ENCODE data around the gene DTNA.

Gene DTNA

DNA sequence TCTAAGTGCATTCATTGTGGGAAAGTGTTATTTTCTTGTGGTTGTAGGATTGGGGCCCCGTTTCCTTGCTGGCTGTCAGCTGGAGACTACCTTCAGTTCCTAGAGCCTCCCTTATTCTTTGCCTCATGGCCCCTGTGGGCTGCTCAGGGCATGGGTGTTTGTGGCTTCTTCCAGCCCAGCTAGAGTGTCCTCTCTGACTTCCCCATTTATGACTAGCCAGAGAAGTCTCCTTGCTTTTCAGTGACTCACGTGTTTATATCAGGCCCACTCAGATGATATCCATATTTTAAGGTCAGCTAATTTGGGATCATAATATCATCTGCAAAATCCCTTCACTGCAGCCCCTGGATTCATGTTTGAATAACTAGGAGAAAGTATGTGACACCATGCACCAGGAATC, 62.8 kb downstream of the DTNA start:
- DNase-seq (ENCODE audit: low read depth), result no peak

DNA sequence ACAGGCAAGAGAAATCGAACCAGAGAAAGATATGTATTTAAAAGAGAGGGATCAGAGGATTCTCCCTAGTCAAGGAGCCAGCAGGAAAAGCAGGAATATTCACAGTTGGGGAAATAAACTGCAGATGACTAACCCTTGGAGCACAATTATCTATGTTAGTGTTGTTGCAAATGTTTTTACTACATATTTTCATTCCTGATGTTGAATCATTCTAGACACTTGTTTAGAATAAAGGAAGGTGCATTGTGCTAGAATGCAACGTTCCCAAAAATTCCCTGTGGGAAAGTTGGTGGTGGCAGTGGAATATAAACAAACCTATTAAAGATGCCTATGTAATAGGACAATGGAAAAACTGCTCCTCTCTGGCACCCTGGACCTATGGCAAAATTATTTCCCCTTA, 63.3 kb downstream of the DTNA start:
- DNase-seq (ENCODE audit: low read depth), result no peak

- no peak for DNase-seq (ENCODE audit: low read depth)
Measured at GRCh38 chr18:34773961-34774766, 64.1 kb downstream of the DTNA start.

GRCh38 chr18:34775461-34775860, 65.4 kb downstream of the DTNA start:
- no peak for DNase-seq (ENCODE audit: low read depth)

GRCh38 chr18:34779112-34779511, 69.0 kb downstream of the DTNA start:
- no peak for DNase-seq (ENCODE audit: low read depth)

DNA sequence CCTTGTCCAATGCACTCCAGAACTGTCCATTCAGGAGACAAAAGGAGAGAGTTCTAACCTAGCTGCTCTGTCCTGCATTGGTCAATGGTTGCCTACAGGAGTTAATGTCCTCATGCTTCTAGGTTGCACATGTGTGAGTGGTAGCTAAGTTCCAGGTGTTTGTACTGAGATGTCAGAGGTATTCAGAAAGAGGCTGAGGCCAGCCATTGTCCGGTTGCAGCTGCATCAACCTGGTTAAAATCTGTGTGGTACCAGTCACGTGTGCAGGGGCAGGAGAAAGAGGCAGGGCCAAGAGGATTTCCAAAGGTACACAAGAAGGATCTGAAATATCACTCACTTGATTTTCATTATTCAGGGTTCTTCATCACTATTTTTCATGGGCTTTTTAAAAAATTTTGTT, 70.8 kb downstream of the DTNA start:
- no peak for DNase-seq (ENCODE audit: low read depth)

DNA sequence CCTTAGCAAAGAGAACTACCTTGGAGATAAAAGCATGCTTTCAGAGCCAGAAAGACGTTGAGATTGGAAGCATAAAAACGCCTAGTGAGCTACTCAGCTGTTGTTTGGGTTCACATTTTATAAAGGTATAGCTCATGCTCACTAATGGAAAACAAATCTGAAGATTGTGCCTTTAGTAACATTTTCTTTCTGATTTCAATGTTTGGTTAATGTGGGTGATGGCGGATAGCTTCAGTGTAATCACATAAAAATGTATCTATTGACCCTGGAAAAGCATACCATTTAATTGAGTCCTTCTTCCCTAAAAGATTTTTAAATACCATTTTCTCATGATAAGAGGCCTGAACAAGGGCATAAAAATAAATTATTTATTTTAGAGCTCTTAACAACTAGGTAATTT, 73.4 kb downstream of the DTNA start:
- no peak for DNase-seq (ENCODE audit: low read depth)

DNA sequence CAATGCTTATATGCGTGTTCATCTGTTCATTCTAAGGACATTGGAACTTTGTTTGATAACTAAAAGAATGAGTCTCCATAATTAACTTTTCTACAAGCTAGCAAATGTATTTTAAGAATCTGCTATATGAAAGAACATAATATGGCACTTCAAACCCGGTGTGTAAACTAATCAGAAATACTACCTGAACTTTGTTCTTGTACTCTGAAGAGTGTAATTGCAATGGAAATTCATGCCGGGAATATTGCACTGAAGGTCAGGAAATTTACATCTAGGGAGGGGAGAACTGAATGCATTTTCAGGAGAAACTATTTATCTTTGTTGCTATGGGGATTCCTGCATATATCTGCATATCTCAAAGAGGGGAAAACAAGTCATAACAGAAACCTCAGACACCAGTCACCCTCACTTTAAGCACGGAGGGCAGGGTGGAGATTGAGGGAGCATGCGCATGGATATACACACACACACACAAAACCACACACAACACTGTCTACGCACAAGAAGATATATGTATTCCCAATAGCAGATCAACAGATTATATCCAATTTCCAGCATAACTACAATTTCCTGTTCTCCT, 76.2 kb downstream of the DTNA start:
- no peak for DNase-seq (ENCODE audit: low read depth)

GRCh38 chr18:34787931-34788532, 77.9 kb downstream of the DTNA start:
- DNase-seq (ENCODE audit: low read depth), result no peak

- DNase-seq (ENCODE audit: low read depth), result no peak
Measured at GRCh38 chr18:34789768-34790344, 79.8 kb downstream of the DTNA start.

- DNase-seq (ENCODE audit: low read depth), result no peak
Measured at GRCh38 chr18:34794348-34794747, 84.2 kb downstream of the DTNA start.

DNA sequence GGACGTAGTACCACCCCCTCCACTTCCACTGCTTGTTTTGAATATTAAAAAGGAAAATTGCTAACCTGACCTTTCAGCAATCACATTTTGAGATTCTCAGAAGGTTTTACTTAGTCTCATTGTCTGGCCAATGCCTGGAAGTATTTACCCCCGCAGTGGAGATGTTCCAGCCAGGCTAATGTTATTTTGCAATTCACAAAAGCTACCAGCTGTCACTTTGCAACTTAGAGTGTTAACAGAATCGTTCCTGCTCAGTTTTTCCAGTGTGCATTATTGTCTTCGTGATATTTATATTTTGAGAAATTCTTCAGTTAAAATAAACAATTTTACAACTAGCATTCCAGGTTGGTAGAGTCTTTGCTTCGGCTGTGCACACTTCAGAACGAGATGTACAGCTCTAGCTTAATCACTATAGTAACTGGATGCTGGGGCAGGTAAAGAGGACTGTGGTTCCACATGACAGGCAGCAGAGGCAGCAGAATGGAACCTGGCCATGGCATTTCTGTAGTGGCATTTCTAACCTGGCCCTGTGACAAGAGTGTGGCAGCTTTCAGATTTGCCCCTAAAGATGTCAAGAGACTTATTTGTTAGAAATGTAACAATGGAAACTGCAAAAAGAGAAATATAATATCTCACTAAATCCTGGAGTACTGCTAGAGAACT, 85.1 kb downstream of the DTNA start:
- DNase-seq (ENCODE audit: low read depth), result no peak

- no peak for DNase-seq (ENCODE audit: low read depth)
Measured at GRCh38 chr18:34796035-34796657, 86.0 kb downstream of the DTNA start.

GRCh38 chr18:34799291-34799690, 89.2 kb downstream of the DTNA start:
- DNase-seq (ENCODE audit: low read depth), result no peak

DNA sequence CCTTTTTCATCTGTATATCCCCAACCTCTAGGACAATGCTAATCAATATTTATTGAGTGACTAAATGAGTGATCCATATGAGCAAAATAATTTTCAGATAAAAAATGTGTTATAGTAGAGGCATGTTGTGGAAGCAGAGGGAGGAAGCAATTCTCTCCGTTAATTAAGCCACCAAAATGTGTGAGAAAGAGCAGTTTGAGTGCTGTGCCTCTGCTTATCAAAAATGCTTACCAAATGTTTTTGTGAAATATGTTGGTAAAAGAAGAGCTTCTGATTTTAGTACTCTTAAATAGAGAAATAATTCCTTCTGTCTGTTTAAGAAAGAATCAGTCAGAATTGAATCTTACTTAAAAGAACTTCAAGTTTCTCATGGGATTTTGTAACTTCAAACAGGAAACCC, 90.3 kb downstream of the DTNA start:
- no peak for DNase-seq (ENCODE audit: low read depth)

GRCh38 chr18:34801774-34802173, 91.7 kb downstream of the DTNA start:
- DNase-seq (ENCODE audit: low read depth), result no peak

DNA sequence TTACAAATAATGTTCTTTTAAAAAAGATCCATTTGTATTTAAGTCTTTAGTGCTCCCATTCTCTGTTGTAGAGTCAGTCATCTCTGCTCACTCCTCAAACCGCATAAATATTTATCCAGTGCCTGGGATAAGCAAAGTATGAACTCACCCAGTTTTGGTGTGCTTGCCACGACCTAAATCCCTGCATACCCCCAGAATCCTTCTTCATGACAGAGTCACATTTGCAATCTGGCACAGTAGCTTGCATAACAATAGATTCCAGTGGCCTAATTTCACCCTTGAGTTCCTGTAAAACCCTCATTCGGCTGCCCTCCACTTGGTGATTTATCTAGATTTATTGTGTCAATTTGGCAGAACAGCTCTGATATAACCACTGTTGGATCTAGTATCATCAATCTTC, 92.9 kb downstream of the DTNA start:
- DNase-seq (ENCODE audit: low read depth), result no peak

DNA sequence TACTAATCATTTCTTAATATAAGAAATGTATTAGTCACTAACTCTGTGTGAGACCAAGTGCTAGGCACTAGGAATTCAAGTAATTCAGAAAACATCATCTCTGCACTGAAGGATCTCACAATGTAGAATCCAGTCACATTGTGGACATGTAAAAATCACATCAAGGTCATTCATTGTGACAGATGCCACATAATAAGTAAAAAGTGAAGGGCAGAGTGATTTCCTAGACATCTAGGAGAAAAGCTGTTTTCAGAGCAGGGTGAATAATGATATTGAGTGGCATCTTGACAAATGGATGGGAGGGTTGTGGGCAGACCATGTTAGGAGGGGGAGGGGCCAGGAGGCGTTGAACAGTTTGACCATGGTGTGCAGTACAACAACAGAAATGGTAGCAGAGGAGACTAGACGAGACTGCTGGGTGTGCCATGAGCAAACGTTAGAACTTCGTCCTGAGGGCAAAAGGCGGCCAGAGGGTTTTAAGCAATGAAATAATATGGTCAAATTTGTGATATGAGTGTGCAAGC, 93.8 kb downstream of the DTNA start:
- no peak for DNase-seq (ENCODE audit: low read depth)

DNA sequence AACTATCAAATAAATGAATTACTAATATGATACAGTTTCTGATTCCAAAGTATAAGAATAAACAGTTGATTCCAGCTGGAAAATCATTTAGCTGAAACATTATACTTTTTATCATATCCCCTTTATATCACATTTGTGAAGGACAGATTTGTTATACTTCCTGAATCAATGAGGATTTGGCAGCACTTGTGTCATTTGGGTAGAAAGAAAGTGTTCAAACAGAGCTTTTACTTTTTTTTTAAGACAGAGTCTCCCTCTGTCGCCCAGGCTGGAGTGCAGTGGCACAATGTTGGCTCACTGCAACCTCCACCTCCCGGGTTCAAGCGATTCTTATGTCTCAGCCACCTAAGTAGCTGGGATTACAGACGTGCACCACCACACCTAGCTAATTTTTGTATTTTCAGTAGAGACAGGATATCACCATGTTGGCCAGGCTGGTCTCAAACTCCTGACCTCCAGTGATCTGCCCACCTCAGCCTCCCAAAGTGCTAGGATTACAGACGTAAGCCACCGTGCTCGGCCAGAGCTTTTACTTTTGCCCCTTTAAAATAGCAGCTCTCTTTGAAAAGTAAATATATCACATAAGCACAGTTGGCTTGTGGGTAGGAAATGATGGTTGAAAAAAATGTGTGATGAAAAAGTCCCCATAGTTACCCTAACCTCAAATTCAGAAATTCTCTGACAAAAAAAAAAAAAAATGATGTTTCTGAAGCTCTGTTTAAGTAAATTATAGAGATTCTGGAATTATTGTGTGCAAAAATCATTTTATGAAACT, 95.2 kb downstream of the DTNA start:
- DNase-seq (ENCODE audit: low read depth), result no peak

GRCh38 chr18:34805878-34806351, 95.8 kb downstream of the DTNA start:
- no peak for DNase-seq (ENCODE audit: low read depth)

GRCh38 chr18:34806527-34806926, 96.4 kb downstream of the DTNA start:
- no peak for DNase-seq (ENCODE audit: low read depth)
